Esophagus squamous epithelium (tissue), 4 donors: Measurements from ENCODE around the gene PRRG2.

Experiments used
- CTCF ChIP-seq, 6 experiments: fragments of 450-650 bp in 4 of 6; fragments of 200-600 bp in 2 of 6; sonication (generic) in 2 of 6; IDR thresholded peaks; one replicate each; pipeline ENCODE4 v1.5.1; 2016 to 2019; ENCODE audit warnings: antibody characterized with exemption in 6 of 6, mild to moderate bottlenecking in 4 of 6, moderate library complexity in 4 of 6
- POLR2A ChIP-seq, 4 donors: fragments of 450-650 bp; IDR thresholded peaks; one replicate each; pipeline ENCODE4 v1.6.1; 2017; ENCODE audit warnings: antibody characterized with exemption in 4 of 4, mild to moderate bottlenecking in 4 of 4, moderate library complexity in 3 of 4

GRCh38 chr19:49629659-49630058, 48.5 kb downstream of the PRRG2 start:
- TF ChIP-seq POLR2A (IDR thresholded peaks at IDR 0.05) (no peak), CTCF (IDR thresholded peaks at IDR 0.05) (no peak)
